ENCODE measurements around the gene MCTP1.

The MCTP1 gene

GRCh38 chr5:94691291-94691690, 593.6 kb downstream of the MCTP1 start:
- DNase-seq = no peak

- no peak for DNase-seq
Measured at GRCh38 chr5:94690778-94691177, 594.1 kb downstream of the MCTP1 start.

DNA sequence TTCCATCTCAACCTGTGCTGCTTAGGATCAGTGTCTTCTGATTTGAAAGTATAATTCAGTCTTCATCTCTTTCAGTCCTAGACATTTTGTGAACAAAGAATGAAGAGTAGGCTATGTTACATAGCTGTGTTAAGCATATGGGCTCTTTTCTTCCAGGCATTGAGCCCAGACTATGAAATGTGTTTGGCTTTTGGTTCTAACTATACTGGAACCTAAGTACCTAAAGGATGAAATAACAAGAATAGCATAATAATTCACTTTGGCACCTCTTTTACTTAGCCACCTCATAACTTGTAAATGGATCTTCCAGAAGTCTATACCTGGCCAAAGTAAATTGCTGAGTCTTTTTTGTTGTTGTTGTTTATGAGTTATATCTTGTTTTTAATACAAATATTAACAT, 595.0 kb downstream of the MCTP1 start:
- no peak for DNase-seq

DNA sequence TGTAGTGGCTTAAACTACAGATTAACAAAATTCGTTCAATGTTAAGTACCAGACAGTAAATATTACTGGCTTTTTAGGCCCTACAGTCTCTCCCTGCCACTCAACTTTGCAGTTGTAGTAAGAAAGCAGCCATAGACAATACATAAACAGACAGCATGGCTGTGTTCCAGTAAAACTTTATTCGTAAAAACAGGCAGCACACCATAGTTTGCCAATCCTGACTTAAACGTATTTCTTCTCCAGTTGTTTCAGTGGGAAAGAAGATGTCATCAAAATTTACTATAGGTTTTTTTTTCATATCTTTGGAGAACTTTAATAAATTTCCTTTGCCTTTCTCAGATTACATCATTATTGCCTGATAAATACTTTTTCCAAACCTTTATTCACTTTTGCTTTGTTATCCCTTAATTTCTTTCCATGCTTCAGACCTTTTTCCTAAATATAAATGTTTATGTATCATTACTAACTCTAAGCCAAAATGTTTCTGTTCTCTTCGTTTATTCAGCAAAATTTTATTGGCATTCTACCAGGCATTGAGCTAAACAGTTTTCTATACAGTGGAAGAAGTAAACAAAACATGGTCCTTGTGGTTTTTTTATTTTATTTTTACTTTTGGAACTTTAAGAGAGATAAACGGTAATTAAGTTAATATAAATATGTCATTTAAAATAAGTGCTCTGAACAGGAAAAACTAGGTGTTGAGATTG, 601.9 kb downstream of the MCTP1 start:
- DNase-seq = no peak

DNA sequence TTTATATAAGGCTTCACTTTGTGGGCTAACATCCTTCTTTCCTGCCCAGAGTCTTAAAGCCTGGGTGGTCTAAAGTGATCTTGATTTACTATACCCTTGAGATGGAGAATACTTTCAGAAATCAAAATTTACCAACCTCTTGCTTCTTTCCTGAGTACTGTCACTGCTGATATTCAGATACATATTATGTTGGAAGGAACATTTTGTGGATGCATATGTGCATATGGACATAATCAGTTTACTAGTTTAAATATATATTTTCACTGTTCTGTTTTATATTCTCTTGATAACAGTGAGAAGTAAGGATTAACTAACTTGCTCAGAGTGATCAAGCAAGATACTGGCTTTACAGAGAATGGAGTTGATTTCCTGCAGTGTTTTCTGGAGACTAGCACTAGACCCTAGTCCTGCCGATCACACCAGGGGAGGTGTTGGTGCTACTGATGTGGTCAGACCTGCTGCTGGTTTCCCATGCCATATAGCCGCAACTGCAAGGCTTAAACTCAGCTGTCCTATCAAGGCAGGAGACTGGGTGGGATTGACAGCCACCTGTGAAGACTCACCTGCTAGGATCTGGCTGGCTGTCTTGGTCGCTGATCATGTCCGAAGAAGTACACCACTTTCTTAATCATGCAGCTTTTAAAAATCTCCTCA, 608.8 kb downstream of the MCTP1 start:
- DNase-seq = no peak

- no peak for DNase-seq
Measured at GRCh38 chr5:94674490-94675382, 610.2 kb downstream of the MCTP1 start.

DNA sequence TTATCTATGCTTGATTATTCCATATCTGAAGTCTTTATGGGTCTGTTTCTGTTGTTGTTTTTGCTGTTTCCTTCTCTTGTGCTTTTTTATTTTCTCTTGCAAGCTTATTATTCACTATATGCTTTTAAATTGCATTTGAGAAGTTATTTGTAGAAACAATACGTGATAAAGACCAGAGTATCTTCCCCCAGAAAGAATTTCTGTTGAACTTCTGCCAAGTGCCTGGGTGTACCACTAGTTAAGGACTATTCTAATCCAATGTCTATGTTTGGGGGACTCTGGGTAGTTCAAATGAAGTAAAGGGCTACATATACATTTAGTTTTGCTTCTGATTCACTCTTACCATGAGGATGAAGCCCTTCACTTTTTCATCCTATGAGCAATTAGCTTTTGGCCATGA, 612.1 kb downstream of the MCTP1 start:
- no peak for DNase-seq

DNA sequence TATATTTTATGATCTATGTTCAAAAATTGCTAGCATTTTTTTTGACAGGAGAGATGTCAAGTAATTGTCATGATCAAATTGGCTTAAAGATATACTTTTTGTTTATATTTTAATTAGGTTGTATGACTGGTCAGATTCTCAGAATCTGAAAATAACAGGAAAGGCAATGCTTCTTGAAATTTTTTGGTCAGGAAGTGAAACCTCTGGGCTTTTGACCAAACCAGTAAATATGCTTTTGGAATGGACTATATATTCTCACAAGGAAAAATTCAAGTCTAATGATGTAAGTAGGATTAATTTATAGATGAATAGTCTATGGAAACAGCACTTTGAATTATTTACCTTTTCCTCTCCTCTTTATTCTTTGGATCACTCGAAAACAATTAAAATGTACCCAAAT, 614.2 kb downstream of the MCTP1 start:
- DNase-seq = no peak

DNA sequence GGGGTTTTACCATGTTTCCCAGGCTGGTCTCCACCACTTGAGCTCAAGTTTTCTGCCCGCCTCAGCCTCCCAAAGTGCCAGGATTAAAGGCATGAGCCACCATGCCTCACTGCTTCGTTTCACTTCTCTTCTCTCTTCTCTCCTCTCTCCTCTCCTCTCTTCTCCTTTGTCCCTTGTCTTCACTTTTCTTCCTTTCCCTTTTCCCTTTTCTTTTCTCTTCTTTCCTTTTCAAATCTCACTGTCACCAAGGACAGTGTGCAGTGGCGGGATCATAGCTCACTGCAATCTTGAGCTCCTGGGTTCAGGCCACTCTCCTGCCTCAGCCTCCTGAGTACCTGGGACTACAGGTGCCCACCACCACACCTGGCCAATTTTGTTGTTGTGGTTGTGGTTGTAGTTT, 617.0 kb downstream of the MCTP1 start:
- DNase-seq = no peak

DNA sequence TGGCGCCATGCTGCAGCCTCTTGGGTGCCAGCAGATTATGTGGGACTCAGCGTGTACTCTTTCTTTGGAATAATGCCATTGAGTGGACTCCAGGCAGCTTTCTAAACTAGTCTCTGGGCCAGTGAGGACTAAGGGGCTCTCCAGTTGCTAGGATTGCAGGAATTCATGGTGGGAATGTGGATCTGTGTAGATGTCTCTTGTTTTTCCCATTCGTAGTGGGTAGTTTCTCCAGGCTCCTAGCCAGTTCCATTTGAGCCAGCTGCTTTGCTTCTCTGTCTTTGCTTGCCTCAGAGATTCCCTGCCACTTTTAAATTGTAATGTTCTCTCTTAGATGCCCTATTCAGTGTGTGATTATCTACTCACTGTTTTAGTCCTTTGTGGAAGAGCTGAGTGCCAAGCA, 623.8 kb downstream of the MCTP1 start:
- no peak for DNase-seq

DNA sequence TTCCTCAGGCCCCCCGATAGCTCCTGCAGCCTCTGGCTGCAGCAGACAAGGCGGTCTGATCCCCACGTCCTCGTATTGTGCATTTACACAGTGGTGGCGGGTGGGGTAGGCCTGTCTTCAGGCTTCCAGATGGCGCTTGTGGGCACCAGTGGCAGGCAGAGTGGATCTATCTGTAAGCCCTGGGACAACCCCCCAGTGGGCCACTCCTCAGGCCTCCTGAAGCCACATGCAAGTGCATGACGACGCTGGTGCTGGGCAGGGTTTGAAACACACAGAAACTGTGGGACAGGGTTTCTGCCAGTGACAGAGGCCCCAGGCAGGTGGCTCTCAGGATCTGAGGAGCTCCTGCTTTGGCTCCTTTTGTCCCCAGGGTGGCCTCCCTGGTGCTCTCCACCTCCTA, 624.4 kb downstream of the MCTP1 start:
- DNase-seq = no peak

- no peak for DNase-seq
Measured at GRCh38 chr5:94658272-94658671, 626.6 kb downstream of the MCTP1 start.
